ENCODE measurements around the gene COL4A4.

Gene COL4A4

DNA sequence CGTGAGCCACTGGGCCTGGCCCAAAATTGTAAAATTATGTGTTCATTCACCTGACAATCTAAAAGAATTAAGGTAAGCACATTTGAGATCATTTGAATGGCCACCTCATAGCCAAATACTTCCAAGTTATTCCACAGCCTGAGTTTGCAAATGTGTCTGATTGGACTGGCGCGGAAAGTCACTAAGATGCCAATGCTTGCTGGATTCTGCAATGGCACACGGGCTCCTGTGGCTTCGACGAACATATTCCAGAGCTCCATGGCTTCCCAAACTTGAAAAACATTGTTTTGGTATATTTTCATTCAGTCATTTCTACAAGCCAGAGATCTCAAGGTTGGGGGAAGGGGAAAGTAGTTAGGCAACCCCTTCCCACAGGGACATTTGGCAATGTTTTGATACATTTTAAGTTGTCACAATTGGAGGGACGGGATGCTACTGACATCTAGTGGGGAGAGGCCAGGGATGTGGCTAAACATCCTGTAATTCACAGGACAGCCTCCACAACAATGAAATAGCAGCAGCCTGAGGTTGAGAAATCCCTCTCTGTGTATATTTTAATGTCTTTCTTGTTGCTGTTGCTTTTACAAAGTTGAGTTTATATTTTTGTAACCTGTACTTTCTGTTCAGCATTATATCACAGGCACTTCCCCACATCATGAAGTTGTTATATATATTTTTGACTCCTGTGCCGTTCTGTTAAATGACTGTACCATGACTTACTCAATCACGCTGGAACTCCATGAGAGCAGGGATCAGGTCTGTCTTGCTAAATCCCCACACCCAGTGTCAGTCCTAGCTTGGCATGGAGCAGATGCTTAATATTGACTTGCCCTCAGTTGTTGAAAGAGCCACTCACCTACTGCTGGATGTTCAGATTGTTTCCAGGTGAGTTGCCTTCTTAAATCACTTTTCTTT lies 56.9 kb downstream of the COL4A4 start:
- no peaks in the 10 kb centered on the region for H3K79me2 ChIP-seq (ENCODE audit: low read length)
- H3K4me1 ChIP-seq (ENCODE audit: low read length) = no peaks in the 10 kb centered on the region
- H3K9me3 ChIP-seq (replicated peaks; ENCODE audit: insufficient read depth, low read length) = no peaks in the 10 kb centered on the region
- H3K27me3 ChIP-seq (replicated peaks; ENCODE audit: insufficient read depth, low read length) = no peaks in the 10 kb centered on the region
- H3K4me2 ChIP-seq (ENCODE audit: low read depth, low read length) = no peak overlapping the region
- TF ChIP-seq EZH2phosphoT487 (IDR thresholded peaks at IDR 0.05; ENCODE audit: low read length) (no peak), EZH2 (optimal IDR thresholded peaks at IDR 0.05; ENCODE audit: low read depth, low read length) (no peak)
- TF ChIP-seq, protein P1, sequence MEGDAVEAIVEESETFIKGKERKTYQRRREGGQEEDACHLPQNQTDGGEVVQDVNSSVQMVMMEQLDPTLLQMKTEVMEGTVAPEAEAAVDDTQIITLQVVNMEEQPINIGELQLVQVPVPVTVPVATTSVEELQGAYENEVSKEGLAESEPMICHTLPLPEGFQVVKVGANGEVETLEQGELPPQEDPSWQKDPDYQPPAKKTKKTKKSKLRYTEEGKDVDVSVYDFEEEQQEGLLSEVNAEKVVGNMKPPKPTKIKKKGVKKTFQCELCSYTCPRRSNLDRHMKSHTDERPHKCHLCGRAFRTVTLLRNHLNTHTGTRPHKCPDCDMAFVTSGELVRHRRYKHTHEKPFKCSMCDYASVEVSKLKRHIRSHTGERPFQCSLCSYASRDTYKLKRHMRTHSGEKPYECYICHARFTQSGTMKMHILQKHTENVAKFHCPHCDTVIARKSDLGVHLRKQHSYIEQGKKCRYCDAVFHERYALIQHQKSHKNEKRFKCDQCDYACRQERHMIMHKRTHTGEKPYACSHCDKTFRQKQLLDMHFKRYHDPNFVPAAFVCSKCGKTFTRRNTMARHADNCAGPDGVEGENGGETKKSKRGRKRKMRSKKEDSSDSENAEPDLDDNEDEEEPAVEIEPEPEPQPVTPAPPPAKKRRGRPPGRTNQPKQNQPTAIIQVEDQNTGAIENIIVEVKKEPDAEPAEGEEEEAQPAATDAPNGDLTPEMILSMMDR (IDR thresholded peaks at IDR 0.05; ENCODE audit: low read length) = peak; percentile 55
- H3K36me3 ChIP-seq (replicated peaks; ENCODE audit: insufficient read depth, low read length) = no peaks in the 10 kb centered on the region
- no peak overlapping the region for H3K27ac ChIP-seq (ENCODE audit: low read length)
- H3K4me3 ChIP-seq (ENCODE audit: low read length) = no peak overlapping the region
- H3K9me2 ChIP-seq (replicated peaks; ENCODE audit: insufficient read depth, low read length) = no peaks in the 10 kb centered on the region
- no peaks in the 10 kb centered on the region for H3F3A ChIP-seq (ENCODE audit: insufficient read depth, low read length)
- H4K20me1 ChIP-seq (ENCODE audit: insufficient read depth, low read length) = no peaks in the 10 kb centered on the region
- H2AFZ ChIP-seq (ENCODE audit: low read length) = no peak overlapping the region
- peak; percentile 27 for DNase-seq
- H3K9ac ChIP-seq (ENCODE audit: low read length) = no peak overlapping the region

- no peak overlapping the region for H2AFZ ChIP-seq (ENCODE audit: low read length)
- H3K9me2 ChIP-seq (replicated peaks; ENCODE audit: insufficient read depth, low read length) = no peaks in the 10 kb centered on the region
- H3K36me3 ChIP-seq (replicated peaks; ENCODE audit: insufficient read depth, low read length) = no peaks in the 10 kb centered on the region
- no peaks in the 10 kb centered on the region for H3K4me1 ChIP-seq (ENCODE audit: low read length)
- no peaks in the 10 kb centered on the region for H4K20me1 ChIP-seq (ENCODE audit: insufficient read depth, low read length)
- no peaks in the 10 kb centered on the region for H3K79me2 ChIP-seq (ENCODE audit: low read length)
- no peaks in the 10 kb centered on the region for H3K27me3 ChIP-seq (replicated peaks; ENCODE audit: insufficient read depth, low read length)
- no peak for DNase-seq
- no peaks in the 10 kb centered on the region for H3F3A ChIP-seq (ENCODE audit: insufficient read depth, low read length)
- TF ChIP-seq EZH2 (optimal IDR thresholded peaks at IDR 0.05; ENCODE audit: low read depth, low read length) (no peak), EZH2phosphoT487 (IDR thresholded peaks at IDR 0.05; ENCODE audit: low read length) (no peak)
- TF ChIP-seq, protein P1 (IDR thresholded peaks at IDR 0.05; ENCODE audit: low read length) = no peak
- no peak overlapping the region for H3K4me2 ChIP-seq (ENCODE audit: low read depth, low read length)
- H3K9ac ChIP-seq (ENCODE audit: low read length) = no peak overlapping the region
- no peak overlapping the region for H3K4me3 ChIP-seq (ENCODE audit: low read length)
- no peaks in the 10 kb centered on the region for H3K9me3 ChIP-seq (replicated peaks; ENCODE audit: insufficient read depth, low read length)
- H3K27ac ChIP-seq (ENCODE audit: low read length) = no peak overlapping the region
Measured at GRCh38 chr2:227103583-227103982, 60.4 kb downstream of the COL4A4 start.

DNA sequence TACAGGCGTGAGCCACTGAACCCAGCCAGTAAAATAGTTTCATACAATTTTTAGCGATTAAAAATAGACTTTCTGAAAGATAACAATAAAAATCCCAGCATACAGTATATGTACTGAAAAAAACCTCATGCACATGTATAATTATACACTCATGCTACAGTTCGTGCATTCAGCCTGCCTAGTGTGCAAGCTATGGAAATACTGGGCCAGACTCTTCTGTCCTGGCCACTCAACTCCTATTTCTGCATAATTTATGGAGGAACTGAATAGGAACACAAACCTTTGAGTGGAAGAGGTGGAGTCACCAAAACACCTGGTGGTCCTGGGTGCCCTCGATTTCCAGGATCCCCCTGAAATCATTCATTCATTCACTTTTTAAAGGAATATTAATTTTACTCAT lies 64.7 kb downstream of the COL4A4 start:
- no peak for DNase-seq
- H2AFZ ChIP-seq (ENCODE audit: low read length) = no peak overlapping the region
- no peaks in the 10 kb centered on the region for H3K79me2 ChIP-seq (ENCODE audit: low read length)
- no peaks in the 10 kb centered on the region for H3K9me3 ChIP-seq (replicated peaks; ENCODE audit: insufficient read depth, low read length)
- no peak overlapping the region for H3K4me3 ChIP-seq (ENCODE audit: low read length)
- H3K9me2 ChIP-seq (replicated peaks; ENCODE audit: insufficient read depth, low read length) = no peaks in the 10 kb centered on the region
- H3K4me1 ChIP-seq (ENCODE audit: low read length) = no peaks in the 10 kb centered on the region
- H3K4me2 ChIP-seq (ENCODE audit: low read depth, low read length) = no peak overlapping the region
- no peak overlapping the region for H3K9ac ChIP-seq (ENCODE audit: low read length)
- H3K36me3 ChIP-seq (replicated peaks; ENCODE audit: insufficient read depth, low read length) = no peaks in the 10 kb centered on the region
- H3K27me3 ChIP-seq (replicated peaks; ENCODE audit: insufficient read depth, low read length) = no peaks in the 10 kb centered on the region
- H3K27ac ChIP-seq (ENCODE audit: low read length) = no peak overlapping the region
- no peaks in the 10 kb centered on the region for H4K20me1 ChIP-seq (ENCODE audit: insufficient read depth, low read length)
- no peaks in the 10 kb centered on the region for H3F3A ChIP-seq (ENCODE audit: insufficient read depth, low read length)
- TF ChIP-seq EZH2 (optimal IDR thresholded peaks at IDR 0.05; ENCODE audit: low read depth, low read length) (no peak), EZH2phosphoT487 (IDR thresholded peaks at IDR 0.05; ENCODE audit: low read length) (no peak)
- TF ChIP-seq, protein P1 (IDR thresholded peaks at IDR 0.05; ENCODE audit: low read length) = no peak
